Measurements from ENCODE around the gene ARL6IP1. TPM values are rescaled to one million over a fixed set of nuclear protein-coding genes. Genes with fewer than 3 reads are reported as not detected.
"Not testable (repeated sequence)": the region's sequence is repeated elsewhere in the genome, so short reads cannot be mapped to it uniquely, and the experiment has no call there.

Gene ARL6IP1
- polyA plus RNA-seq, 1 donor, result 315 TPM

DNA sequence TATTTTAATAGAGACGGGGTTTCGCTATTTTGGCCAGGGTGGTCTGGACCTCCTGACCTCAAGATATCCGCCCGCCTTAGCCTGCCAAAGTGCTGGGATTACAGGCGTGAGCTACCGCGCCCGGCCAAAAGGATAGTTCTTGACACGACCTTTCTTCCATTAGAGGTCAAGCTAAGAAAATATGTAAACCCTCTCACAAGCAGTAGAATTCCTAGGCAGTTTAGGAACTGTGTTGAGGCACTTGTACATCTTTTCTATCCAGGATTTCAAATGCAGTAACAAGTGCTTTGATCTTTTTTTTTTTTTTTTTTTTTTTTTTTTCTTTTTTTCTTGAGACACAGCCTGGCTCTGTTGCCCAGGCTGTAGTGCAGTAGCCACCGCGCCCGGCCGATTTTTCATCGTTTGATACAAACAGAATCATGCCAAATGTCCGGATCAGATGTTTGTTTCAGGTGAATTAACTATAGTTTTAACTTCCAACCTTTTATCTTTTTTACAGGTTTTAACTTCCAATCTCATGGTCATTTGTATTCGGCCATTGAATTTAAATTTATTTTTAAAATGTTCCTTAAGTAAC, 1.5 kb upstream of the ARL6IP1 start:
- DNase-seq, result no peak

DNA sequence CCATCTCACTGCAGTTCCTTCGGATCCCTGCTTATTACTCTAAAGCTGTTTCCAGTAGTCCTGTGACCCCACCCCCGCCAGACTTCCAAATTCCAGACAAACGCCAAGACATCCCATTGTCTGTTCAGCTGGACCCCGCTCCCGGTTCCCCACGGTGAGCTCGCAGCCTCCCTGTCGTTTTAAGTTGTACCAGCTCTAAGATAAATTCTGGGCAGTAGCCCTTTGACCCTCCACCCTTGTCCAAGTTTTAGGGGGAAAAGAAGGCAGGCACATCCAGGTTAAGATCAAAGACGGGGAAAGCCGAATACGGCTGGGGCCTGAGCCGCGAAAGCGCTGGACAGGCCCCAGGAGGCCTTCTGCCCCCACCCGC, 589 bp downstream of the ARL6IP1 start:
- peak; percentile 18 for DNase-seq

DNA sequence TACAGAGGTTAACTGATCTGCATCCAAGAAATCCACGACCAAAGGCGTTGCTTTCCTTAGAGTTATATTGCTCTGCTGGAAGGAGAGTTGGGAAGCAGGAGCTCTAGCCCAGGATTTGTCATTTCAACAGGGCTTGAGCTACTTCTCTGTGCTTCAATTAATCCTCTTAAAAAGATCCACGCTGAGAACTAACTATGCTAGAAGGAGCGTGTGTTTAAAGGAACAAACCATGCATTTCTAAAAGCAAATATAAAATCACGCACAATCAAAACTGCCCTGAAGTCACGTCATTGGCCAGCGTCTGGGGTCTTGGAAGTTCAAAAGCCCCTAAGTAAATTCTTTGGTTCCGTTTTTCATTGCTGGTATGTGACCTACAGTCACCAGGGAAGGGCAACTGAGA, 1.1 kb downstream of the ARL6IP1 start:
- no peak for DNase-seq

DNA sequence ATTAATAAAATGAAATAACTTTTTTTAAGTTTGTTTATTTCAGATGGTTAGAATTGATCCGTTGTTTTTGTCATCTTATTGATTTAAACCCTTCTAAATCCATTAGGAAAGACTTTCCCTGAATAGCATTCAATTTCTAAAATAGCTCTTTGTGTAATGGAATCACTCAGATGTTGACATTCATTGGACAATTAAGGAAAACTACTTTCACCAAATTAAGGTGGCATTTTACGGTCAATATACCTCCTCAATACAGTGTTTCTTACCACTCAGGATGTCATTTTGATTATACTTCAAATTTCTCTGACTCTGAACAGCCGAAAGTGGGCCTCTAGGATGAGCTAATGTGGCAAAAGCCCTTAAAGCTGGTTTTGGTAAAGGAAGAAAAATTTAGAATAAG, 1.8 kb downstream of the ARL6IP1 start:
- DNase-seq, result no peak

- DNase-seq, result no peak
These were observed 3.6 kb downstream of the ARL6IP1 start for GRCh38 chr16:18797746-18798145.

GRCh38 chr16:18796377-18796776, 5.0 kb downstream of the ARL6IP1 start:
- DNase-seq, result no peak

DNA sequence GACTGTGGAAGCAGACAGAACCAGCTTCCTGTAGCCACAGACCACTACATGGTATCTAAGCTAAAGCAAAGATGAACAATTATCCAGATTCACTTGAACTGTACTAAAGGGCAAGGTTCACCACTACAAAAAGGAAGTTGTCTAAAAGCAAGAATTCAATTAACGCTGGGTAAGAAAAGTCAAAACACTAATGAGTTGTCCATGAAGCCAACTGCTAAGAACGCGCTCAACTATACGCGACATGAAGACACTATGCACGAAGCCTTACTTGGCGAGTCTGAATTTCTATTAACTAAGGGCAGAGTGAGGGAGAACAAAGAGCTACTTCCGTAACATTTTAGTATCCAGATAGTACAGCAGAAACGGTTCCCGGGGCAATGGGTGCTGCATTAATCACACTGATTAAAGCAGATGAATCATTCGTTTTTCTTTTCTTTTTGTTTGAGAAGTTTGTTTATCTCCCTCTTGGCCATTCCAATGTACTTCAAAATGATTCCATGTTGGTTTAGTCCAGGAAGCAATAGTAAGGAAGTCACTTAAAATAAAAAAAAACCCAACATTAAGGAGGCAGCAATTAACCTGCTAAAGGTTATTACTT, 8.4 kb downstream of the ARL6IP1 start:
- DNase-seq, result no peak

GRCh38 chr16:18789850-18790706, 11.3 kb downstream of the ARL6IP1 start, which contains the start of gene RPS15A:
TSS of gene RPS15A (minus strand) at chr16:18790334. CDS start at chr16:18789113, 1,221 bp downstream.
- DNase-seq, result peak; percentile 97

GRCh38 chr16:18789515-18789849, 11.9 kb downstream of the ARL6IP1 start:
- DNase-seq, result no peak

GRCh38 chr16:18788828-18789514, 12.4 kb downstream of the ARL6IP1 start:
- no peak for DNase-seq

- no peak for DNase-seq
These were observed 16.3 kb downstream of the ARL6IP1 start for GRCh38 chr16:18784917-18785623.

DNA sequence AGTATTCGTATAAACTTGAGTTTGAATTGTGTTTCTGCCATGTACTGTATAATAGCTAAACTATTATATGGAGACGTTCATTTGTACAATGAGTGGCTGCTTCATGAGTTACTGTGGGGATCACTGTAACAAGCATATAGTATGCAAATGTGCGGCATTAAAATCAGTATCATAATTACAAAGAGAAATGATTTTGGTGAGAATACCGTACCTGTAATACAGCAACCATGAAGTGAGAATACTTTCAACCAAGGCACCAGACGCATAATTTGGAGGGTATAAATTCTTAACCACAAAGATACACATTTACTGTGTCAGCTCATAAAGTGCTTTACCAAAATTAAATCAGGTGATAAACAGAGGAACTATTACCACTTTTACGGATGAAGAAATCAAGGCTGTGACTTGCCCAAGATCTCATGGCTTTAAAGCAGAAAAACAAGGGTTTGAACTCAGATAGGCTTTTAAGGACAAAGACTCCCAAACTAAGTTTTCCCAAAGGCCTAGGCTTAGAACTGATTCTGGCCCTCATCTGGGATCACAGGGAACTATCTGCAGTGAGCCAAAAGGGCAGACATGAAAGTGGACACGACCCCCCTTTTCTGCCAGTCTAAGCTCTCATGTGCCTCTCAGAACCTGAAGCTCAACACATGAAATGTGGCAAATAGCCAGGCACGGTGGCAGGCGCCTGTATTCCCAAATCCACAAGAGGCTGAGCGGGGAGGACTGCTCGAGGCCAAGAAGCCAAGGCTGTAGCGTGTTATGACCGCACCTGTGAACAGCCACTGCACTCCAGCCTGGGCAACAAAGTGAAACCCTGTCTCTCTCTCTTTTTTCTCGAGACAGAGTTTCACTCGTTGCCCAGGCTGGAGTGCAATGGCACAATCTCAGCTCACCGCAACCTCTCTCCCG, 17.7 kb downstream of the ARL6IP1 start:
- DNase-seq, result no peak

DNA sequence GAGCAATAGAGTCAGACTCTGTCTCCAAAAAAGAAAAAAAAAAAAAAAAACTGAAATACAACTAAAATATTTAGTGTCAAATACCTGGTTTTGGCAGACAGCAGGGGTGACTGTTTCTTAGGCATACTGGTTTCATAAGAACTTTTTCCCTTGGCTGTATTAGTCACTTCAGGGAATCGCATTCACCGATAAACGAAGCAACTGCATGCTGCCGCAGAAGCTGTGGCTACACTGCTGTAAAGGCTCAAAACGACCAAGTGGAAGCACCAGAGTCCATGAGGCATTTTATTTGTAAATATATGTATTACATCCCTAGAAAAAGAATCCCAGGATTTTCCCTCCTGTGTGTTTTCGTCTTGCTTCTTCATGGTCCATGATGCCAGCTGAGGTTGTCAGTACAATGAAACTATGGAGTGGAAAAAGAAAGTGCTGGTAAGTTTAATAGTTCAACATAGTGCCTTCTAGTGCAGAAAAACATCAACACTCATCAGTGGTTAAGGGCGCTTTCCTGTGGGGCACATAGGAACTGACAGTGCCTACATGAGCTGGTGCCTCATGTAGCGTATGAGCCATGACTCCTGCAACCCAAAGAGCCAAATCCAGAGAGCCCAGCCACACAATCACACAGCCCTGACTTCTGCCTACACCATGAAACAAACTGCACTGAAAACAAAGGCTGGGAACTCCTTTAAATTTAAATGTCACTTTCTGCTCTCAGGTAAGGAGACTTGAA, 18.5 kb downstream of the ARL6IP1 start:
- no peak for DNase-seq

DNA sequence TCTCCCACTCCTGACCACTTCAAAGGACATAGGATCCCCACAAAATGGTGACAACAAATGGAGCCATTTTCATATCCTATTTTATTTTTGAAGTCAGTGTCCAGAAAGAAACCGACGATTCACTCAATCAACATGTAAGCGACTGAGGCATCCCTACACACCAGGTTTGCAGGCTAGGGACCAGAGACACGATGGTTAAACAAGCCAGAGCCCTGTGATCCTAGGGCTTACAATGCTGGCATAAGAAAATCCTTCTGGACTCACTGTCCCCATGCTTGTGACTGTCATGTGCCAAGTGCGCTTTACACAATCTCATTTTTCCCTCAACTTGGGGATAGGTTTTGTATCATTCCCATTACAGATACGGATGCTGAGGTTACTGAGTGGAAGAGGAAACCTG, 20.1 kb downstream of the ARL6IP1 start:
- not testable (repeated sequence) for DNase-seq

- not testable (repeated sequence) for DNase-seq
These were observed 20.8 kb downstream of the ARL6IP1 start for GRCh38 chr16:18780460-18781026.

DNA sequence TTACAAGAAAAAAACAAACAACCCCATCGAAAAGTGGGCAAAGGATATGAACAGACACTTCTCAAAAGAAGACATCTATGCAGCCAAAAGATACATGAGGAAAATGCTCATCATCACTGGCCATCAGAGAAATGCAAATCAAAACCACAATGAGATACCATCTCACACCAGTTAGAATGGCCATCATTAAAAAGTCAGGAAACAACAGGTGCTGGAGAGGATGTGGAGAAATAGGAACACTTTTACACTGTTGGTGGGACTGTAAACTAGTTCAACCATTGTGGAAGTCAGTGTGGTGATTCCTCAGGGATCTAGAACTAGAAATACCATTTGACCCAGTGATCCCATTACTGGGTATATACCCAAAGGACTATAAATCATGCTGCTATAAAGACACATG, 23.7 kb downstream of the ARL6IP1 start:
- not testable (repeated sequence) for DNase-seq

DNA sequence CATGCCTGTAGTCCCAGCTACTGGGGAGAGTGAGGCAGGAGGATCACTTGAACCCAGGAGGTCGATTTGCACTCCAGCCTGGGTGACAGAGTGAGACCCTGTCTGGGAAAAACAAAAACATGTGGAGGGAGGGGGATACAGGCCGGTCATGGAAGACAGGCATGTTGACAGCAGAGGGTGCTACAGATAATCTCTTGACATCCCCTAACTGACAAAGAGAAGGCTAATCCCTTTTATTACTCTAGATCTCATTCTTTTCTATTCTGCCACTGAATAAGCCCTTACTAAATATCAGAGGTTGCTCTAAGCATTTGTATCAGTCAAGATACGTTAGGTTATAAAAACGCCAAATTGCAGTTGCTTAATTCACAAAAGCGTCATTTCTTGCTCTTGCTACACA, 25.0 kb downstream of the ARL6IP1 start:
- DNase-seq, result not testable (repeated sequence)

- DNase-seq, result not testable (repeated sequence)
These were observed 26.7 kb downstream of the ARL6IP1 start for GRCh38 chr16:18774651-18775050.

- not testable (repeated sequence) for DNase-seq
These were observed 29.2 kb downstream of the ARL6IP1 start for GRCh38 chr16:18772171-18772570.
